ENCODE measurements around the gene LDB3.

- TF ChIP-seq ELK1 (IDR thresholded peaks at IDR 0.05; ENCODE audit: low read depth, low read length) (no peak), PHF8 (IDR thresholded peaks at IDR 0.05; ENCODE audit: borderline replicate concordance, low read depth) (no peak), CTCF (IDR thresholded peaks at IDR 0.05) (no peak), CEBPB (IDR thresholded peaks at IDR 0.05) (no peak), RNF2 (IDR thresholded peaks at IDR 0.05; ENCODE audit: borderline replicate concordance, low read depth) (no peak), SMC3 (IDR thresholded peaks at IDR 0.05) (no peak), ZFP36 (IDR thresholded peaks at IDR 0.05; ENCODE audit: borderline replicate concordance, partially characterized antibody) (no peak), KDM1A (IDR thresholded peaks at IDR 0.05; ENCODE audit: low read depth) (no peak), MYC (IDR thresholded peaks at IDR 0.05; ENCODE audit: borderline replicate concordance, low read length) (no peak), EHF (CRISPR knock-in tag; IDR thresholded peaks at IDR 0.05) (no peak), SREBF2 (IDR thresholded peaks at IDR 0.05) (no peak), CHD4 (IDR thresholded peaks at IDR 0.05; ENCODE audit: borderline replicate concordance) (no peak), MAX (IDR thresholded peaks at IDR 0.05) (no peak)
Measured at GRCh38 chr10:86691333-86692022, 23.2 kb downstream of the LDB3 start.

Data from A549 (cell line).